Measurements from ENCODE around the gene CD96.

Gene CD96

GRCh38 chr3:111681661-111682426 is 139.8 kb downstream of the CD96 start:
- no peak for DNase-seq

- no peak for DNase-seq
Observed at GRCh38 chr3:111684640-111685039, 142.6 kb downstream of the CD96 start.

GRCh38 chr3:111688190-111688800 is 146.3 kb downstream of the CD96 start:
- DNase-seq, result no peak

GRCh38 chr3:111690242-111690641 is 148.2 kb downstream of the CD96 start:
- DNase-seq, result no peak

- DNase-seq, result no peak
Observed at GRCh38 chr3:111691293-111691909, 149.4 kb downstream of the CD96 start.

- no peak for DNase-seq
Observed at GRCh38 chr3:111692593-111693552, 150.9 kb downstream of the CD96 start.

GRCh38 chr3:111694471-111694870 is 152.5 kb downstream of the CD96 start:
- no peak for DNase-seq

- peak; percentile 39 for DNase-seq
Observed at GRCh38 chr3:111695636-111696117, 153.7 kb downstream of the CD96 start.

GRCh38 chr3:111700054-111700453 is 158.1 kb downstream of the CD96 start:
- DNase-seq, result no peak

- DNase-seq, result no peak
Observed at GRCh38 chr3:111701292-111701906, 159.4 kb downstream of the CD96 start.

Data from NK-92 treated with Interleukin-12 subunit alpha and Interleukin-12 subunit beta, amount 100 ng/mL, for 24 hours (cell line).